Eye (tissue), 1 donor: Measurements from ENCODE around the gene CFAP210.

Experiments used
- DNase-seq: peaks from one replicate; pipeline ENCODE4 v3.0.0-alpha.2; 2015

CFAP210 gene

GRCh38 chr2:169694113-169694893, at the start of gene CFAP210, which contains the start of gene PHOSPHO2:
CFAP210 (minus strand) TSS chr2:169694405; CDS start chr2:169694327, 78 bp downstream.
PHOSPHO2 (plus strand) TSS chr2:169694469; CDS start chr2:169700972, 6,503 bp downstream.
- DNase-seq, result peak; percentile 99

DNA sequence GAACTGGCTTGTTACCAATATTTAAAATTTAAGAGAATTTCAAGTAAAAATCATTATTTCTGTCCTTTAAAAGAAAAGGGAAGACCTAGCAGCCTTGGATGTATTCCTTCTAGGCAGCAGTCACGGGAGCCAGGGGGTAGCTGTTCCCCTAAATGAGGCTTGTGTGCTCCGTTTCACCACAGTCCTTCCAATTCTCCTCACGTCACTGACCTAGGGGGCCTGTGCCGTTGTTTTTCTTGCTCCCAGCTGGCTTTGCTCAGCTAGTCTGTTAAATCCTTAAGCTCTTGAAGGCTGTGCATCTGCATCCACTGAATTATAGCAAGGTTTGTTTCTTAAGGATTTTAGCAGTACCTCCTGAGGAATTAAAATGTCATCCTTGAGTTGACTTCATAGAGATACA, 49.3 kb upstream of the CFAP210 start:
- DNase-seq, result peak; percentile 5

DNA sequence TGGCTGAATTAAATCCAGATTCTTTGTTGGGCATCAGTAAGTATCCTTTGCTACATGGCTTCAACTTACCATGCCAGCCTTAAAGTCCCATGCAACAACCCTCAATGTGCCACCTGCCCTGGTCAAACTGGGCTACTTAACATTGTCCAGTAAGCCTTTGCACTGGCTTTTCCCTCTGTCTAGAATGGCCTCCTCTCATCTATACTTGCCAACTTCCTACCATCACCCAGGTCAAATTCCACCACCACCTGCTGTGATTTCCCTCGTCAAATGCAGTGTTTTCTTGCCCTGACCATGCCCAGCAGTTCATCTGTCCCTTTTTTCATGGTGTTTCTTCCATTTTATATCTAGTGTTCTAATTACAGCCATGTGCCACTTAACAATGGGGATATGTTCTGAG, 45.1 kb upstream of the CFAP210 start:
- peak; percentile 2 for DNase-seq

DNA sequence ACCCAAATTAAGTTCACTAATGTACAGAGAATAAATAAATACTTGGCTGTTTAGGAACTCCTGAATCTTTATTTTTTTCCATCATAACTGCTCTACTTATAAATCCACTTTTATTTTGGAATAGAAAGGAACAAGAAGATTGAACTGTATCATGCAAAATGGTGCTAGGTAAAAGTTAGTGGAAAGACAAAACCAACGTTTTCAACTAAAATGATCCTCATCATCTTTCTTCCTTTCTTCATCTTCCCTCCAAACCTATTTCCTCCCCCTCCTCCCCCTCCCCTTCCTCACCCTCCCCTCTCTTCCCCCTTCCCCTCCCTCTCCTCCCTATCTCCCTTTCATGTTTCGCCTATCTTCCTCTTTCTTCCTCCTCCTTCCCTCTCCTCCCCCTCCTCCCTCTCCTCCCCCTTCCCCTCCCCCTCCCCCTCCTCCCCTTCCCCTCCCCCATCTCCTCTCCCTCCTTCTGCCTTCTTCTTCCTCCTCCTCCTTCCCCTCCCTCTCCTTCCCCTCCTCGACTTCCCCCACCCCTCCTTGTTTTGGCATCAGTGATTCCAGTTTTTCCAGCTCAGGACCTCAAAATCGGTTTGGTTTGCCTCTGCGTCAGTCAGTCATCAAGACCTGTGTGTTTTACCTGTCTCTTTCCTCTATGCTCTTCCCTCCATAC, 44.5 kb upstream of the CFAP210 start:
- no peak for DNase-seq

GRCh38 chr2:169736902-169737301, 42.7 kb upstream of the CFAP210 start:
- DNase-seq, result no peak

DNA sequence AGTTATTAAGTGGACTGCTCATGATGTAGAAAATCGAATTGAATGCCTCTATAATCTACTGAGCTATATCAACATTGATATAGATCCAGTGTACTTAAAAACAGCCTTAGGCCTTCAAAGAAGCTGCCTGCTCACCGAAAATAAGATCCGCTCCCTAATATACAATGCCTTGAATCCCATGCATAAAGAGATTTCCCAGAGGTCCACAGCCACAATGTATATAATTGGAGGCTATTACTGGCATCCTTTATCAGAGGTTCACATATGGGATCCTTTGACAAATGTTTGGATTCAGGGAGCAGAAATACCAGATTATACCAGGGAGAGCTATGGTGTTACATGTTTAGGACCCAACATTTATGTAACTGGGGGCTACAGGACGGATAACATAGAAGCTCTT, 41.4 kb upstream of the CFAP210 start:
- DNase-seq, result no peak

DNA sequence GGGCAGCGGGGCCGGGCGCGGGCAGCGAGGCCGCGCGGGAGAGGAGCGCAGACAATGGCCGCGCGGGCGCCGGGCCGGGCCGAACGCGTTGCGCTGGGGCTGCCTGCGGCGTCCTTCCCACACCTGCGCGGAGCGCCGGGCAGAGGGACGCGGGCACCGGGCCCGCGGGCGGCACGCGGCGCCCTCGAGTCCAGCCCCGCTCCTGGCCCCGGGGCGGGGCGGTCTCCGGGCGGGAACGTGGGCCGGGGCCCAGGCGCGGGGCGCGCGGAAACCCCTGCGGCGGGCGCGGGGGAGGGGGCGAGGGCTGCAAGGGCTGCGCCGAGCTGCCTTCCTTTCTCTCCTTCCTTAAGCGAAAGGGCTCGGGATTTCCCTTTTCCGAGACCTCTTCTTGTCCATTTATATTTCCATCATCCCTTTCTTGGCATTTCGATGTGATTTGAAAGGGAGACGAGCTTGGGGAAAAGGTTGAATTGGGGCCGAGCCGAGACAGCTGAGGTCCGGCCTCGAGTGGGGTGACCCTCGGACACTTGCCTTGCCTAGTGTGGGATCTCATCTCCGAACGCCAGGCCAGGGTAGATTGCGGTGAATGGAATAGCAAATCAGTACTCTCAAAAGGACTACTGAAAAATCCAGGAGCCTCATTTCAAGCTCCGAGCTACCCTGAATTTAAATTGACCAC, 40.1 kb upstream of the CFAP210 start:
- peak; percentile 82 for DNase-seq

DNA sequence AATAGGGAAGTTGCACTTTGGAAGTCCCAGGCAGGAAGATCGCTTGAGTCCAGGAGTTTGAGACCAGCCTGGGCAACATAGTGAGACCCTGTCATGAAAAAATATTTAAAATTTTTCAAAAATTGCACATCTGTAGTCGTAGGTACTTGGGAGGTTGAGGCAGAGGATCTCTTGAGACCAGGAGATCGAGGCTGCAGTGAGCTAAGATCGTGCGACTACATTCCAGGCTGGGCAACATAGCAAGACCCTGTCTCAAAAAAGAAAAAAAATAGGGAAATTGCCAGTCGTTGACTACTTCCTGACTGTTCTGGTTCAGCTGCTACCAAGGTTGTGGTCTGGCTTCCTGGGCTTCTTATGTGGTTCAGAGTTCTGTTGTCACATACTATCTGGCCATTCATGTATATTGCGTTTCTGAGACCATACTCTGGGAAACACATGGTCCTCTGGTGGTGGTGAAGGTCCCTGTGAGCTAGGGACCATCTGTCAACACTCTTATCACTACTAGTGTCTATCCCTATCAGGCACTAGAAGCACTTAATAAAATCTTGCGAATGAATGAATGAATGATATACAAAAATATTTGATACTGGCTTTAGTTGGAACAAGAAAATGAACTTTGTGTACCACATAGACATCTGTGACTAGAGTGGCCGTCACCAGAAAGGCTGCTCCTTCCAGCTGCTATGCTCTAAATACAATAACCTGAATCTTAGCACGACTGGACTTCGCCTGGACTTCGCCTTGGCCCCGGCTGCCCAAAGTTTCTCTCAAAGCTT, 38.6 kb upstream of the CFAP210 start:
- no peak for DNase-seq

GRCh38 chr2:169732075-169732474, 37.9 kb upstream of the CFAP210 start:
- DNase-seq, result no peak

GRCh38 chr2:169729274-169729605, 35.0 kb upstream of the CFAP210 start:
- no peak for DNase-seq

- DNase-seq, result no peak
Observed at GRCh38 chr2:169727065-169727464, 32.9 kb upstream of the CFAP210 start.

- peak; percentile 30 for DNase-seq
Observed at GRCh38 chr2:169721016-169721415, 26.8 kb upstream of the CFAP210 start.

GRCh38 chr2:169718930-169719504, 24.8 kb upstream of the CFAP210 start:
- no peak for DNase-seq

GRCh38 chr2:169717691-169718063, 23.5 kb upstream of the CFAP210 start:
- DNase-seq, result no peak

- no peak for DNase-seq
Observed at GRCh38 chr2:169716938-169717690, 22.9 kb upstream of the CFAP210 start.

- DNase-seq, result peak; percentile 70
Observed at GRCh38 chr2:169716238-169716886, 22.2 kb upstream of the CFAP210 start.

- DNase-seq, result no peak
Observed at GRCh38 chr2:169715379-169716237, 21.4 kb upstream of the CFAP210 start.

DNA sequence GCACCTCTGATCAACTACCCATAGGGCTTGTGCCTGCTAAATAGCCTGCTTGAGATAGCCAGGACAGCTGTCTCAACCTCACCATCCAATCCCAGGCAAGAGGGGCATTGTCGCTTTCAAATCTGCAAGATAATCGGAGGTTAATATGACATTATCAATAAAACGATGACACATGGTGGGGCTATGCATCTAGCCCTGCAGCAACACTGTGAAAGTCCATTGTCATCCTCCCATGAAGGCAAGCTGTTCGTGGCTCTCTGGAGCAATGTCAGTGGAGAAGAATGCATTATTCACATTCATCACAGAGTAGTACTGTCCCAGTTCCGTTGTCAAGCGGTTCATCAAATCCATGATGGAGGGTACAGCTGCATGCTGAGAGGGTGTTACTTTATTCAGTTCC, 20.5 kb upstream of the CFAP210 start:
- DNase-seq, result no peak

GRCh38 chr2:169713331-169713730, 19.1 kb upstream of the CFAP210 start:
- no peak for DNase-seq

DNA sequence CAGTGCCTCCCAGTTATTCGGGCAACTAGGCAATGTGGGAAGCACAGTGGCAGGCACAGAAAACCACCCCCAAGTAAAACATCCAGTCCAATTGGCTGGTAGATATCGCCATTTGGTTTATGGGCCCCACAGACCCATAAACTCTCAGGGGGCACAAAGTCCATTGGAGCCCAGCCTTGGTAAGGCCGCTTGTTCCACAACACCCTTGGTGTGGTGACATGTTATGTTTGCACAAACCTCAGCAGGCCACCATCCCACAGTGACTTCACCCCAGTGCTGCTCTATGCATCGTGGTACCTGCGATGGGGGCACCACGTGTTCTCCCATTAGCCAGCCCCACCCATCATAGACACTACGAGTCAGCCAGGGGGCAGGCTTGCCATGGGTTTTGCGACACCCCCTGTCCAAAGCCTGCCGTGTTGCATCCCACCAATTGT, 18.6 kb upstream of the CFAP210 start:
- no peak for DNase-seq
